WTC11 (cell line): ENCODE measurements around the gene EXTL1.

ENCODE experiments used
- CTCF ChIP-seq: fragments of 200-600 bp; IDR thresholded peaks from 2 replicates; pipeline ENCODE4 v1.8.0; 2022; ENCODE audit warnings: antibody characterized with exemption
- GABPB1 ChIP-seq: sonication (generic); formaldehyde crosslinking; IDR thresholded peaks from 2 replicates; pipeline ENCODE4 v1.8.1; 2023; ENCODE audit warnings: mild to moderate bottlenecking, missing genetic modification reagents
- JUN ChIP-seq: sonication (generic); formaldehyde crosslinking; IDR thresholded peaks from 2 replicates; pipeline ENCODE4 v1.8.0; 2023; ENCODE audit warnings: mild to moderate bottlenecking, missing genetic modification reagents
- KAT7 ChIP-seq: sonication (generic); formaldehyde crosslinking; IDR thresholded peaks from 2 replicates; pipeline ENCODE4 v1.8.1; 2023; ENCODE audit warnings: missing genetic modification reagents, mild to moderate bottlenecking, borderline replicate concordance
- MAX ChIP-seq: sonication (generic); formaldehyde crosslinking; IDR thresholded peaks from 2 replicates; pipeline ENCODE4 v1.8.0; 2022; ENCODE audit warnings: mild to moderate bottlenecking, missing genetic modification reagents
- MYBL2 ChIP-seq: sonication (generic); formaldehyde crosslinking; IDR thresholded peaks from 2 replicates; pipeline ENCODE4 v1.8.1; 2023; ENCODE audit warnings: mild to moderate bottlenecking, moderate library complexity, missing genetic modification reagents
- PREB ChIP-seq: sonication (generic); formaldehyde crosslinking; IDR thresholded peaks from 2 replicates; pipeline ENCODE4 v1.8.1; 2022; ENCODE audit warnings: mild to moderate bottlenecking, missing genetic modification reagents, moderate library complexity, borderline replicate concordance
- SP1 ChIP-seq: sonication (generic); formaldehyde crosslinking; conservative IDR thresholded peaks from 2 replicates; pipeline ENCODE4 v1.8.1; 2022; ENCODE audit warnings: missing genetic modification reagents
- TEAD1 ChIP-seq: sonication (generic); formaldehyde crosslinking; IDR thresholded peaks from 2 replicates; pipeline ENCODE4 v1.8.0; 2022; ENCODE audit warnings: mild to moderate bottlenecking, missing genetic modification reagents
- ZNF232 ChIP-seq: sonication (generic); formaldehyde crosslinking; IDR thresholded peaks from 2 replicates; pipeline ENCODE4 v1.8.0; 2022; ENCODE audit warnings: mild to moderate bottlenecking, missing genetic modification reagents
- ZNF671 ChIP-seq: fragments of 250-450 bp; sonication (Bioruptor Pico); IDR thresholded peaks from 2 replicates; pipeline ENCODE4 v1.8.0; 2021; ENCODE audit warnings: mild to moderate bottlenecking
- TF ChIP-seq, protein P1 (sequence below): sonication (generic); formaldehyde crosslinking; IDR thresholded peaks from 2 replicates; pipeline ENCODE4 v1.8.1; 2023; ENCODE audit warnings: mild to moderate bottlenecking, missing genetic modification reagents, moderate library complexity
- TF ChIP-seq, protein P2 (sequence below): sonication (generic); formaldehyde crosslinking; IDR thresholded peaks from 2 replicates; pipeline ENCODE4 v1.8.0; 2023; ENCODE audit warnings: mild to moderate bottlenecking, missing genetic modification reagents

DNA sequence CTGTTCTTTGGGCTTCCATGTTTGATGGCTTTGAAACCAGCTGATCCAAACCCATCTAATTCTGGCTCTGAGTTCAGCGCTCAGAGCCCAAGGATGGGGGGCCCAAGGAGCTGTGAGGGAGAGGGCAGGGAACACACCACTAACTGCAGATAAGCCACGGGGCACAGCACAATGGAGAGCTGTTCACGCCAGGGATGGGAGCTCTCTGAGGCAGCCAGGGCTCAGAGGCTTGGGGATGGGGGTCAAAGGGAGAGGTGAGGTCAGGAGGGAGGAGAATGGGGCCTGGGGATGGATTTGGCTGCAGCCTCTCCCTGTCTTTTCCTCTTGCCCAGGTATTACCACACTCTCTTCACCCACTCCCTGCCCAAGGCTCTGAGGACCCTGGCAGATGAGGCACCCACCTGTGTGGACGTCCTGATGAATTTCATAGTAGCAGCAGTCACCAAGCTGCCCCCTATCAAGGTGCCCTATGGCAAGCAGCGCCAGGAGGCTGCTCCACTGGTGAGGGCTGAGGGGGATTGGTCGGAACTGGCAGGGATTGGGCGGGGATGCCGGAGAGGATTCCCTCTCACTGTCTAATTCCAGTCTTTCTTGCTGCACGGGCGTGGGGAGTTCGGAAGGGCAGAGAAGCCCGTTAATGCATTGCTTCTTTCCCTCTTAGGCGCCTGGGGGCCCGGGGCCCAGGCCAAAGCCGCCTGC, 13.1 kb downstream of the EXTL1 start:
- TF ChIP-seq PREB (CRISPR knock-in tag) = no peak
- TF ChIP-seq, protein P1, sequence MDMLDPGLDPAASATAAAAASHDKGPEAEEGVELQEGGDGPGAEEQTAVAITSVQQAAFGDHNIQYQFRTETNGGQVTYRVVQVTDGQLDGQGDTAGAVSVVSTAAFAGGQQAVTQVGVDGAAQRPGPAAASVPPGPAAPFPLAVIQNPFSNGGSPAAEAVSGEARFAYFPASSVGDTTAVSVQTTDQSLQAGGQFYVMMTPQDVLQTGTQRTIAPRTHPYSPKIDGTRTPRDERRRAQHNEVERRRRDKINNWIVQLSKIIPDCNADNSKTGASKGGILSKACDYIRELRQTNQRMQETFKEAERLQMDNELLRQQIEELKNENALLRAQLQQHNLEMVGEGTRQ (CRISPR knock-in tag) = no peak
- TF ChIP-seq CTCF = no peak
- TF ChIP-seq SP1 (CRISPR knock-in tag) = no peak
- no peak for TF ChIP-seq ZNF232 (CRISPR knock-in tag)
- no peak for TF ChIP-seq ZNF671 (CRISPR knock-in tag)
- TF ChIP-seq TEAD1 (CRISPR knock-in tag) = no peak
- no peak for TF ChIP-seq MYBL2 (CRISPR knock-in tag)
- TF ChIP-seq, protein P2, sequence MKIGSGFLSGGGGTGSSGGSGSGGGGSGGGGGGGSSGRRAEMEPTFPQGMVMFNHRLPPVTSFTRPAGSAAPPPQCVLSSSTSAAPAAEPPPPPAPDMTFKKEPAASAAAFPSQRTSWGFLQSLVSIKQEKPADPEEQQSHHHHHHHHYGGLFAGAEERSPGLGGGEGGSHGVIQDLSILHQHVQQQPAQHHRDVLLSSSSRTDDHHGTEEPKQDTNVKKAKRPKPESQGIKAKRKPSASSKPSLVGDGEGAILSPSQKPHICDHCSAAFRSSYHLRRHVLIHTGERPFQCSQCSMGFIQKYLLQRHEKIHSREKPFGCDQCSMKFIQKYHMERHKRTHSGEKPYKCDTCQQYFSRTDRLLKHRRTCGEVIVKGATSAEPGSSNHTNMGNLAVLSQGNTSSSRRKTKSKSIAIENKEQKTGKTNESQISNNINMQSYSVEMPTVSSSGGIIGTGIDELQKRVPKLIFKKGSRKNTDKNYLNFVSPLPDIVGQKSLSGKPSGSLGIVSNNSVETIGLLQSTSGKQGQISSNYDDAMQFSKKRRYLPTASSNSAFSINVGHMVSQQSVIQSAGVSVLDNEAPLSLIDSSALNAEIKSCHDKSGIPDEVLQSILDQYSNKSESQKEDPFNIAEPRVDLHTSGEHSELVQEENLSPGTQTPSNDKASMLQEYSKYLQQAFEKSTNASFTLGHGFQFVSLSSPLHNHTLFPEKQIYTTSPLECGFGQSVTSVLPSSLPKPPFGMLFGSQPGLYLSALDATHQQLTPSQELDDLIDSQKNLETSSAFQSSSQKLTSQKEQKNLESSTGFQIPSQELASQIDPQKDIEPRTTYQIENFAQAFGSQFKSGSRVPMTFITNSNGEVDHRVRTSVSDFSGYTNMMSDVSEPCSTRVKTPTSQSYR (CRISPR knock-in tag) = no peak
- TF ChIP-seq MAX (CRISPR knock-in tag) = 0 out of 2 replicates have a peak, but pooled peaks have one; percentile 0
- TF ChIP-seq GABPB1 (CRISPR knock-in tag) = no peak
- TF ChIP-seq KAT7 = no peak
- no peak for TF ChIP-seq JUN (CRISPR knock-in tag)
